PFSK-1 (cell line): ENCODE results near the gene FSHR.

ENCODE experiments used
- FOXP2 ChIP-seq: optimal IDR thresholded peaks from 2 replicates; pipeline ENCODE3; 2011; ENCODE audit warnings: borderline replicate concordance, control low read depth, inconsistent platforms; ENCODE audit not compliant: insufficient read depth; ENCODE audit errors: extremely low read length, extremely low read depth
- POLR2AphosphoS5 ChIP-seq: IDR thresholded peaks from 2 replicates; pipeline ENCODE4 v1.6.1; 2012; ENCODE audit warnings: low read depth, mild to moderate bottlenecking, control low read depth, low read length, moderate library complexity
- TAF1 ChIP-seq: IDR thresholded peaks from 2 replicates; pipeline ENCODE4 v1.6.1; 2012; ENCODE audit warnings: low read length, control low read depth, borderline replicate concordance; ENCODE audit not compliant: insufficient read depth
- TF ChIP-seq, protein P1 (sequence below), 2 experiments: IDR thresholded peaks; 2 replicates each; pipeline versions ENCODE4 v1.6.1 to v1.8.0; 2011 to 2012; ENCODE audit warnings: low read depth in 2 of 2, low read length in 2 of 2, control low read depth in 1 of 2, inconsistent platforms in 1 of 2, mild to moderate bottlenecking in 1 of 2, moderate library complexity in 1 of 2; ENCODE audit not compliant: insufficient read depth in 1 of 2

- TF ChIP-seq FOXP2 (no peak), POLR2AphosphoS5 (no peak), TAF1 (no peak)
- TF ChIP-seq, protein P1, sequence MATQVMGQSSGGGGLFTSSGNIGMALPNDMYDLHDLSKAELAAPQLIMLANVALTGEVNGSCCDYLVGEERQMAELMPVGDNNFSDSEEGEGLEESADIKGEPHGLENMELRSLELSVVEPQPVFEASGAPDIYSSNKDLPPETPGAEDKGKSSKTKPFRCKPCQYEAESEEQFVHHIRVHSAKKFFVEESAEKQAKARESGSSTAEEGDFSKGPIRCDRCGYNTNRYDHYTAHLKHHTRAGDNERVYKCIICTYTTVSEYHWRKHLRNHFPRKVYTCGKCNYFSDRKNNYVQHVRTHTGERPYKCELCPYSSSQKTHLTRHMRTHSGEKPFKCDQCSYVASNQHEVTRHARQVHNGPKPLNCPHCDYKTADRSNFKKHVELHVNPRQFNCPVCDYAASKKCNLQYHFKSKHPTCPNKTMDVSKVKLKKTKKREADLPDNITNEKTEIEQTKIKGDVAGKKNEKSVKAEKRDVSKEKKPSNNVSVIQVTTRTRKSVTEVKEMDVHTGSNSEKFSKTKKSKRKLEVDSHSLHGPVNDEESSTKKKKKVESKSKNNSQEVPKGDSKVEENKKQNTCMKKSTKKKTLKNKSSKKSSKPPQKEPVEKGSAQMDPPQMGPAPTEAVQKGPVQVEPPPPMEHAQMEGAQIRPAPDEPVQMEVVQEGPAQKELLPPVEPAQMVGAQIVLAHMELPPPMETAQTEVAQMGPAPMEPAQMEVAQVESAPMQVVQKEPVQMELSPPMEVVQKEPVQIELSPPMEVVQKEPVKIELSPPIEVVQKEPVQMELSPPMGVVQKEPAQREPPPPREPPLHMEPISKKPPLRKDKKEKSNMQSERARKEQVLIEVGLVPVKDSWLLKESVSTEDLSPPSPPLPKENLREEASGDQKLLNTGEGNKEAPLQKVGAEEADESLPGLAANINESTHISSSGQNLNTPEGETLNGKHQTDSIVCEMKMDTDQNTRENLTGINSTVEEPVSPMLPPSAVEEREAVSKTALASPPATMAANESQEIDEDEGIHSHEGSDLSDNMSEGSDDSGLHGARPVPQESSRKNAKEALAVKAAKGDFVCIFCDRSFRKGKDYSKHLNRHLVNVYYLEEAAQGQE (IDR thresholded peaks at IDR 0.05; ENCODE audit: insufficient read depth in 1 of 2, low read depth in 2 of 2, low read length in 2 of 2) = no peak
Observed at GRCh38 chr2:49050265-49050664, 104.0 kb downstream of the FSHR start.
